ENCODE measurements around the gene SNX9. TPM values are rescaled to one million over a fixed set of nuclear protein-coding genes. Genes with fewer than 3 reads are reported as not detected.

SNX9 gene
- total and polyA plus RNA-seq, 2 of the 4 experiments (the other 2 are of a cell fraction), result 35.3 to 41.2 TPM

DNA sequence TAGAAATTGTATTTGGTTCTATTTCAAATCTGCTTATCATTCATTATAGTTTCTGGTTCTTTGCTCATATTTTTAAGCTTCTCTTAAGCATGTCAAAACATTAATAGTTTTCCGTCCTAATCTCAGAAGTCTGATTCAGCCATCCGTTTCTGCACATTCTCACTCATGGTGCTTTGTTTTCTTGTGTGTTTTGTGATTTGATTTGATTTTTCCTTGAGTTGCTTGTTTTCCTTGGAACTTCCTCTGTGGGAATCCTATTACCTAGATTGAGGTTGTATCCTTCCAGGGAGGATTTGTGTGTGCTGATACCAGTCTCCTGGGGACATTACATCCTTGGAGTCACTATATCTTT lies 7.9 kb downstream of the SNX9 start:
- TF ChIP-seq BHLHE40 (IDR thresholded peaks at IDR 0.05; ENCODE audit: low read depth, low read length) (no peak), RFX5 (IDR thresholded peaks at IDR 0.05; ENCODE audit: low read depth, low read length) (no peak), MAZ (IDR thresholded peaks at IDR 0.05; ENCODE audit: borderline replicate concordance, low read depth, low read length) (no peak)
- TF ChIP-seq, protein P1, sequence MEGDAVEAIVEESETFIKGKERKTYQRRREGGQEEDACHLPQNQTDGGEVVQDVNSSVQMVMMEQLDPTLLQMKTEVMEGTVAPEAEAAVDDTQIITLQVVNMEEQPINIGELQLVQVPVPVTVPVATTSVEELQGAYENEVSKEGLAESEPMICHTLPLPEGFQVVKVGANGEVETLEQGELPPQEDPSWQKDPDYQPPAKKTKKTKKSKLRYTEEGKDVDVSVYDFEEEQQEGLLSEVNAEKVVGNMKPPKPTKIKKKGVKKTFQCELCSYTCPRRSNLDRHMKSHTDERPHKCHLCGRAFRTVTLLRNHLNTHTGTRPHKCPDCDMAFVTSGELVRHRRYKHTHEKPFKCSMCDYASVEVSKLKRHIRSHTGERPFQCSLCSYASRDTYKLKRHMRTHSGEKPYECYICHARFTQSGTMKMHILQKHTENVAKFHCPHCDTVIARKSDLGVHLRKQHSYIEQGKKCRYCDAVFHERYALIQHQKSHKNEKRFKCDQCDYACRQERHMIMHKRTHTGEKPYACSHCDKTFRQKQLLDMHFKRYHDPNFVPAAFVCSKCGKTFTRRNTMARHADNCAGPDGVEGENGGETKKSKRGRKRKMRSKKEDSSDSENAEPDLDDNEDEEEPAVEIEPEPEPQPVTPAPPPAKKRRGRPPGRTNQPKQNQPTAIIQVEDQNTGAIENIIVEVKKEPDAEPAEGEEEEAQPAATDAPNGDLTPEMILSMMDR (conservative IDR thresholded peaks at IDR 0.05; ENCODE audit: low read depth, low read length), result no peak
- TF ChIP-seq, protein P2, sequence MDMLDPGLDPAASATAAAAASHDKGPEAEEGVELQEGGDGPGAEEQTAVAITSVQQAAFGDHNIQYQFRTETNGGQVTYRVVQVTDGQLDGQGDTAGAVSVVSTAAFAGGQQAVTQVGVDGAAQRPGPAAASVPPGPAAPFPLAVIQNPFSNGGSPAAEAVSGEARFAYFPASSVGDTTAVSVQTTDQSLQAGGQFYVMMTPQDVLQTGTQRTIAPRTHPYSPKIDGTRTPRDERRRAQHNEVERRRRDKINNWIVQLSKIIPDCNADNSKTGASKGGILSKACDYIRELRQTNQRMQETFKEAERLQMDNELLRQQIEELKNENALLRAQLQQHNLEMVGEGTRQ (IDR thresholded peaks at IDR 0.05; ENCODE audit: low read depth, low read length), result no peak
- Histone ChIP-seq H4K5ac (ENCODE audit: low read depth, low read length) (no peak overlapping the region), H3K36me3 (ENCODE audit: control insufficient read depth, insufficient read depth, low read length) (peaks cover 2% of the 10 kb centered on the region), H3K9ac (ENCODE audit: low read depth, low read length) (no peak overlapping the region), H3K4ac (ENCODE audit: low read depth, low read length) (no peak overlapping the region), H3K27me3 (ENCODE audit: control insufficient read depth, insufficient read depth, low read length) (no peaks in the 10 kb centered on the region), H2BK120ac (ENCODE audit: low read depth, low read length) (no peak overlapping the region), H3K79me1 (ENCODE audit: low read depth in 1 of 2, low read length in 2 of 2) (peaks cover 29 to 54% of the 10 kb centered on the region in 2 experiments), H3K23ac (ENCODE audit: low read depth, low read length) (no peak overlapping the region), H2BK5ac (ENCODE audit: low read depth, low read length, poor library complexity, severe bottlenecking) (no peak overlapping the region), H4K8ac (ENCODE audit: low read depth in 2 of 2, low read length in 2 of 2) (no peak overlapping the region), H3K14ac (replicated peaks; ENCODE audit: low read depth, low read length) (0 out of 2 replicates have a peak overlapping the region, but pooled peaks have one; percentile 56), H2AFZ (replicated peaks; ENCODE audit: low read length, poor library complexity) (no peak overlapping the region), H2BK15ac (ENCODE audit: low read depth, low read length) (no peak overlapping the region), H3K4me3 (ENCODE audit: insufficient read depth, low read depth, low read length) (no peak overlapping the region), H3K18ac (ENCODE audit: low read depth, low read length) (no peak overlapping the region), H2AK5ac (ENCODE audit: low read depth, low read length) (no peak overlapping the region), H3K9me1 (ENCODE audit: insufficient read depth, low read length) (peaks cover 15% of the 10 kb centered on the region), H4K20me1 (ENCODE audit: insufficient read depth, low read length) (peaks cover 70% of the 10 kb centered on the region), H2AK9ac (replicated peaks; ENCODE audit: low read depth, low read length, poor library complexity) (no peak overlapping the region), H3K56ac (ENCODE audit: extremely low read depth, insufficient read depth, low read length) (no peak overlapping the region), H3K4me1 (ENCODE audit: control insufficient read depth, insufficient read depth, low read length) (peaks cover 9% of the 10 kb centered on the region), H3K27ac (ENCODE audit: insufficient read depth, low read length) (no peak overlapping the region), H3K4me2 (ENCODE audit: low read depth, low read length) (peak overlapping the region; percentile 65; the same call in 1 of the 2 replicates), H3K9me3 (ENCODE audit: control insufficient read depth, insufficient read depth, low read length) (no peaks in the 10 kb centered on the region), H4K91ac (ENCODE audit: insufficient read depth, low read depth, low read length) (no peak overlapping the region), H2BK20ac (ENCODE audit: low read depth, low read length) (no peak overlapping the region)
- dilution Hi-C loops (cut with HindIII; ENCODE audit: low sequenced_read_pairs, unreplicated experiment), result no loop called here
- BruUV-seq (replicated peaks), result no TSS peak
- intact Hi-C loops (cut with micrococcal nuclease), result no loop called here
- in situ Hi-C loops (cut with MboI; ENCODE audit: low sequenced_read_pairs), result no loop called here
- ChIA-PET CTCF (no interaction called here), POLR2A (ENCODE audit: unreplicated experiment) (no interaction called here)
- WGBS, 2 experiments (ENCODE audit: extremely low coverage in 2 of 2, insufficient read length in 1 of 2), result no CpG with 5 or more reads among the region's 2 CpGs
- ATAC-seq (ENCODE audit: low read depth) (no peak), DNase-seq (no peak)

Data from IMR-90 (cell line).